Measurements from ENCODE around the gene KRT17.
"Not testable (repeated sequence)": the region's sequence is repeated elsewhere in the genome, so short reads cannot be mapped to it uniquely, and the experiment has no call there.

Gene KRT17

GRCh38 chr17:41653892-41654677 is 29.7 kb upstream of the KRT17 start:
- DNase-seq (ENCODE audit: low spot score) = no peak

GRCh38 chr17:41653421-41653820 is 29.0 kb upstream of the KRT17 start:
- no peak for DNase-seq (ENCODE audit: low spot score)

- DNase-seq (ENCODE audit: low spot score) = no peak
Observed at GRCh38 chr17:41652461-41652970, 28.1 kb upstream of the KRT17 start.

- DNase-seq (ENCODE audit: low spot score) = peak; percentile 40
Observed at GRCh38 chr17:41651625-41652460, 27.5 kb upstream of the KRT17 start.

- no peak for DNase-seq (ENCODE audit: low spot score)
Observed at GRCh38 chr17:41650794-41651624, 26.6 kb upstream of the KRT17 start.

- no peak for DNase-seq (ENCODE audit: low spot score)
Observed at GRCh38 chr17:41649923-41650519, 25.6 kb upstream of the KRT17 start.

- peak; percentile 65 for DNase-seq (ENCODE audit: low spot score)
Observed at GRCh38 chr17:41648411-41649195, 24.2 kb upstream of the KRT17 start.

GRCh38 chr17:41647940-41648410 is 23.6 kb upstream of the KRT17 start:
- peak; percentile 65 for DNase-seq (ENCODE audit: low spot score)

GRCh38 chr17:41647038-41647813 is 22.9 kb upstream of the KRT17 start:
- no peak for DNase-seq (ENCODE audit: low spot score)

GRCh38 chr17:41642252-41643156 is 18.1 kb upstream of the KRT17 start:
- DNase-seq (ENCODE audit: low spot score) = no peak

GRCh38 chr17:41640596-41640995 is 16.2 kb upstream of the KRT17 start:
- not testable (repeated sequence) for DNase-seq (ENCODE audit: low spot score)

- no peak for DNase-seq (ENCODE audit: low spot score)
Observed at GRCh38 chr17:41639492-41640473, 15.4 kb upstream of the KRT17 start.

- DNase-seq (ENCODE audit: low spot score) = no peak
Observed at GRCh38 chr17:41638941-41639340, 14.6 kb upstream of the KRT17 start.

- no peak for DNase-seq (ENCODE audit: low spot score)
Observed at GRCh38 chr17:41638194-41638593, 13.8 kb upstream of the KRT17 start.

- DNase-seq (ENCODE audit: low spot score) = no peak
Observed at GRCh38 chr17:41636652-41637051, 12.3 kb upstream of the KRT17 start.

- no peak for DNase-seq (ENCODE audit: low spot score)
Observed at GRCh38 chr17:41635121-41636097, 11.0 kb upstream of the KRT17 start.
